HCT116 (cell line): ENCODE results near the gene APBB2. TPM values are rescaled to one million over a fixed set of nuclear protein-coding genes. Genes with fewer than 3 reads are reported as not detected.

Source experiments
- ATAC-seq: fragments of 200-7000 bp; cut with Tn5 transposase; 2 replicates; pipeline ENCODE4 v1.9.1; 2020; ENCODE audit warnings: mild to moderate bottlenecking, moderate library complexity
- BruUV-seq: library from RNA; stranded (reverse); fragments of 400-500 nt; replicated peaks from 2 replicates; lab custom pipeline; 2021; lab: Mats Ljungman, UMichigan
- CTCF ChIA-PET: fragments of 300-600 bp; sonication (Branson Sonifier 250); formaldehyde crosslinking; loops from one replicate; lab custom pipeline; 2021; ENCODE audit warnings: antibody characterized with exemption; lab: Charles Lee
- POLR2A ChIA-PET: fragments of 300-600, 350-600 bp; sonication (Branson Sonifier 250); formaldehyde crosslinking; loops from one replicate; lab custom pipeline; 2021; ENCODE audit warnings: antibody characterized with exemption; lab: Charles Lee
- RAD21 ChIA-PET, 2 experiments: fragments of 300-600 bp; sonication (Branson Sonifier 250); formaldehyde crosslinking; loops; one replicate each; lab custom pipeline; 2023; ENCODE audit warnings: low total read pairs in 2 of 2; ENCODE audit not compliant: uncharacterized antibody in 2 of 2, unreplicated experiment in 2 of 2, low non-redundant PET in 1 of 2; lab: Charles Lee
- DNase-seq: peaks from one replicate; pipeline ENCODE4 v3.0.0-alpha.2; 2010; ENCODE audit warnings: low read depth, low spot score
- H2AFZ ChIP-seq: fragments of 200-600 bp; shearing (Covaris generic), sonication (generic); 2 replicates; pipeline ENCODE4 v1.6.1; 2017; ENCODE audit warnings: low read depth, mixed run types, mixed read lengths, antibody characterized with exemption, low read length; ENCODE audit not compliant: poor library complexity, severe bottlenecking
- H3K27ac ChIP-seq: 2 replicates; pipeline ENCODE4 v1.5.1; 2012; ENCODE audit warnings: low read depth, low read length
- H3K27me3 ChIP-seq: fragments of 200-600 bp; sonication (generic); 2 replicates; pipeline ENCODE4 v1.6.1; 2016; ENCODE audit warnings: mixed run types, low read length, mixed read lengths; ENCODE audit not compliant: insufficient read depth
- H3K36me3 ChIP-seq, 2 experiments: fragments of 200-500 bp in 1 of 2; fragments of 200-600 bp in 1 of 2; sonication (Bioruptor generic) in 1 of 2; sonication (generic) in 1 of 2; 2 replicates each; pipeline versions ENCODE4 v1.5.1 to v1.6.1; 2014 to 2016; ENCODE audit warnings: low read length in 2 of 2, inconsistent platforms in 1 of 2, mixed read lengths in 1 of 2, mixed run types in 1 of 2; ENCODE audit not compliant: insufficient read depth in 2 of 2, control insufficient read depth in 1 of 2
- H3K4me1 ChIP-seq, 2 experiments: fragments of 200-600 bp in 1 of 2; sonication (generic) in 1 of 2; 2 replicates each; pipeline versions ENCODE4 v1.5.1 to v1.6.1; 2012 to 2017; ENCODE audit warnings: low read length in 2 of 2, inconsistent platforms in 1 of 2, mild to moderate bottlenecking in 1 of 2, mixed read lengths in 1 of 2, mixed run types in 1 of 2, moderate library complexity in 1 of 2; ENCODE audit not compliant: insufficient read depth in 2 of 2, control insufficient read depth in 1 of 2
- H3K4me2 ChIP-seq: fragments of 200-600 bp; sonication (generic); 2 replicates; pipeline ENCODE4 v1.6.1; 2017; ENCODE audit warnings: mixed run types, low read length, mixed read lengths
- H3K4me3 ChIP-seq, 2 experiments: fragments of 200-600 bp in 1 of 2; sonication (generic) in 1 of 2; replicated peaks in 1 of 2; 2 replicates each; pipeline ENCODE4 v1.5.1; 2011 to 2016; ENCODE audit warnings: low read length in 2 of 2, control low read depth in 1 of 2, low read depth in 1 of 2, mild to moderate bottlenecking in 1 of 2, mixed read lengths in 1 of 2, mixed run types in 1 of 2
- H3K79me2 ChIP-seq: fragments of 200-600 bp; sonication (generic); 2 replicates; pipeline ENCODE4 v1.6.1; 2017; ENCODE audit warnings: mild to moderate bottlenecking, mixed run types, low read length, moderate library complexity, mixed read lengths; ENCODE audit not compliant: insufficient read depth
- H3K9ac ChIP-seq: fragments of 200-600 bp; sonication (generic); 2 replicates; pipeline ENCODE4 v1.6.1; 2016; ENCODE audit warnings: low read length, mixed read lengths
- H3K9me2 ChIP-seq: fragments of 200-600 bp; sonication (generic), shearing (Covaris generic); 2 replicates; pipeline ENCODE4 v1.6.1; 2017; ENCODE audit warnings: mixed run types, mild to moderate bottlenecking, moderate library complexity; ENCODE audit not compliant: insufficient read depth
- H3K9me3 ChIP-seq, 2 experiments: fragments of 200-500 bp in 1 of 2; fragments of 200-600 bp in 1 of 2; sonication (Bioruptor generic) in 1 of 2; sonication (generic) in 1 of 2; 2 replicates each; pipeline ENCODE4 v1.6.1; 2014 to 2017; ENCODE audit warnings: low read length in 2 of 2, mixed read lengths in 2 of 2, inconsistent platforms in 1 of 2, low read depth in 1 of 2, mild to moderate bottlenecking in 1 of 2, mixed run types in 1 of 2, moderate library complexity in 1 of 2; ENCODE audit not compliant: control insufficient read depth in 1 of 2, insufficient read depth in 1 of 2
- H4K20me1 ChIP-seq: fragments of 200-600 bp; sonication (generic), shearing (Covaris generic); 2 replicates; pipeline ENCODE4 v1.6.1; 2017; ENCODE audit warnings: mixed run types, mild to moderate bottlenecking, moderate library complexity; ENCODE audit not compliant: insufficient read depth
- CBX3 ChIP-seq: IDR thresholded peaks from 2 replicates; pipeline ENCODE4 v1.6.1; 2012; ENCODE audit warnings: low read depth
- CEBPB ChIP-seq: IDR thresholded peaks from 2 replicates; pipeline ENCODE4 v1.6.1; 2012; ENCODE audit warnings: low read depth
- EGR1 ChIP-seq: IDR thresholded peaks from 2 replicates; pipeline ENCODE4 v1.6.1; 2012; ENCODE audit warnings: low read depth
- EZH2 ChIP-seq: fragments of 200-600 bp; sonication (generic); IDR thresholded peaks from 2 replicates; pipeline ENCODE4 v1.6.1; 2017; ENCODE audit warnings: antibody characterized with exemption, mixed run types
- EZH2phosphoT487 ChIP-seq: fragments of 200-600 bp; IDR thresholded peaks from 2 replicates; pipeline ENCODE4 v1.6.1; 2018; ENCODE audit warnings: antibody characterized with exemption, borderline replicate concordance
- RAD21 ChIP-seq: IDR thresholded peaks from 2 replicates; pipeline ENCODE4 v1.6.1; 2012; ENCODE audit warnings: low read depth, mild to moderate bottlenecking
- SIN3A ChIP-seq: IDR thresholded peaks from 2 replicates; pipeline ENCODE4 v1.6.1; 2012; ENCODE audit warnings: low read depth
- TCF7L2 ChIP-seq: IDR thresholded peaks from 2 replicates; pipeline ENCODE4 v1.7.0; 2011; ENCODE audit warnings: borderline replicate concordance, inconsistent platforms; ENCODE audit not compliant: insufficient read depth, insufficient read length; ENCODE audit errors: extremely low read depth
- YY1 ChIP-seq: IDR thresholded peaks from 2 replicates; pipeline ENCODE4 v1.6.1; 2011; ENCODE audit warnings: low read length, low read depth, moderate library complexity, mild to moderate bottlenecking; ENCODE audit not compliant: insufficient replicate concordance; ENCODE audit errors: extremely low read depth
- ZFX ChIP-seq: fragments of 450-650 bp; IDR thresholded peaks from 2 replicates; pipeline ENCODE4 v1.6.1; 2017
- ZNF274 ChIP-seq: fragments of 200-500 bp; sonication (Bioruptor generic); IDR thresholded peaks from 2 replicates; pipeline ENCODE4 v1.6.1; 2014; ENCODE audit warnings: mild to moderate bottlenecking, low read depth, low read length, inconsistent platforms
- intact Hi-C: fragments of 100-400 bp; cut with micrococcal nuclease; formaldehyde crosslinking; loops from 2 replicates; pipeline ENCODE4 v1.10.0; 2022
- total RNA-seq: library from RNA; stranded (reverse); gene quantifications from one replicate; pipeline ENCODE4 v1.2.1, GENCODE V29; 2021; ENCODE audit not compliant: unreplicated experiment
- TF ChIP-seq, protein P1 (sequence below): IDR thresholded peaks from 2 replicates; pipeline ENCODE4 v1.6.1; 2012
- TF ChIP-seq, protein P2 (sequence below), 3 experiments: fragments of 200-600 bp in 1 of 3; sonication (generic) in 1 of 3; IDR thresholded peaks in 2 of 3; conservative IDR thresholded peaks in 1 of 3; 2 replicates each; pipeline ENCODE4 v1.5.1; 2012 to 2017; ENCODE audit warnings: low read depth in 2 of 3, low read length in 2 of 3, antibody characterized with exemption in 1 of 3, borderline replicate concordance in 1 of 3, control low read depth in 1 of 3, mild to moderate bottlenecking in 1 of 3, mixed read lengths in 1 of 3, mixed run types in 1 of 3, moderate library complexity in 1 of 3; ENCODE audit not compliant: insufficient read depth in 1 of 3
- TF ChIP-seq, protein P3 (sequence below): IDR thresholded peaks from 2 replicates; pipeline ENCODE4 v1.6.1; 2012; ENCODE audit warnings: low read depth

APBB2 gene
- total RNA-seq, 1 experiment from 2014 or later, result 72.5 TPM

DNA sequence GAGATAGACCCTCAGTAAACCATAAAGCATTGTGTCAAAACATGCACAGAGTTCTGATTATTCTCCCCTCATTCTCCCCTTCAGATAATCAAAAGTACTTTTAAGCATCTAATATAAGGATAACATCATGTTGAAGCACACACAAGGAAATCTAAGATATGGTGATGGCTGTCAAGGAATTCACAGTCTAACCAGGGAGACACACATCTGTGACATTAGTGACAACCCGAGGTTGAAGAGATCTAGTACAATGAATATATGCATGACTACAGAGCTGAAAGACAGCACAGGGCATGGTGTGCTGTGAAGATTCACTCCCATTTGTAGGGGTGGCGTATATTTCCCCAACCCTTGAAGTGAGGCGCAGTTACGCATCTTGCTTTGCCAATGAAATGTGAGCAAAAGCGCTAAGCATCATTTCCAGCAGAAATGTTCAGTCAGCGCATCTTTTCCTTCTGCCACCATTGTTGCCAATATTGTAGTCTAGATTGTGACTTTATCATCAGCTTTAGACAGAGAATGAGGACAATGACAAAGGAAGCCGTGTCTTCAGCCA is 342.6 kb downstream of the APBB2 start:
- no peaks in the 10 kb centered on the region for H3K79me2 ChIP-seq
- POLR2A ChIA-PET, result no interaction called here
- H3K4me1 ChIP-seq, result no peaks in the 10 kb centered on the region
- no peak overlapping the region for H2AFZ ChIP-seq
- CTCF ChIA-PET, result no interaction called here
- no peaks in the 10 kb centered on the region for H3K27me3 ChIP-seq
- H3K9me3 ChIP-seq, result no peaks in the 10 kb centered on the region
- no peak overlapping the region for H3K4me3 ChIP-seq
- RAD21 ChIA-PET, result no interaction called here
- no peak for DNase-seq
- no peak for TF ChIP-seq EZH2phosphoT487
- no peak for TF ChIP-seq ZNF274
- no peak for TF ChIP-seq ZFX
- no peak for ATAC-seq
- H3K9ac ChIP-seq, result no peak overlapping the region
- BruUV-seq, result no TSS peak
- intact Hi-C loops, result no loop called here
- no peaks in the 10 kb centered on the region for H3K36me3 ChIP-seq
- no peak overlapping the region for H3K27ac ChIP-seq
- H3K9me2 ChIP-seq, result no peaks in the 10 kb centered on the region
- H3K4me2 ChIP-seq, result no peak overlapping the region
- no peaks in the 10 kb centered on the region for H4K20me1 ChIP-seq

DNA sequence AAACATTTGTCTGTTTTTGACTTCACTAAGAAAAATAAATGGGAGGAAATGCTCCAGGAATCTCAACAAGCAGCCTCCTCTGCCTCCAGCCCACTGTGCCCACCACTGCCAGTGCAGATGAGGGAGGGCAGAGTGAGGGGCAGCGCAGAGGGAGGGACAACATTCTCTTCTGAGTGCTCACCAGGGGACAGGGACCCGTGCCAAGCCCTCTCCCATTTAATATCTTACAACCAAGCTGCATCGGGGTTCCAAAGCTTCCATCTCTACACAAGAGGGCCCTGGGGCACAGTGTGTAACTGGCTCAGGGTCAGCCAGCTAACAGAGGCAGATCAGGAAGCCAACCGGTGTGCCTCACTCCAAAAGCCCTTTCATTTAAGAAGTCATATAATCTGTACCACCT is 344.2 kb downstream of the APBB2 start:
- Histone ChIP-seq H3K9ac (no peak overlapping the region), H3K4me3 (no peak overlapping the region), H2AFZ (no peak overlapping the region), H3K79me2 (no peaks in the 10 kb centered on the region), H3K9me2 (no peaks in the 10 kb centered on the region), H3K36me3 (no peaks in the 10 kb centered on the region), H4K20me1 (no peaks in the 10 kb centered on the region), H3K4me1 (no peaks in the 10 kb centered on the region), H3K4me2 (no peak overlapping the region), H3K27me3 (no peaks in the 10 kb centered on the region), H3K27ac (no peak overlapping the region), H3K9me3 (no peaks in the 10 kb centered on the region)
- no peak for TF ChIP-seq SIN3A
- no peak for TF ChIP-seq EZH2
- TF ChIP-seq, protein P1, sequence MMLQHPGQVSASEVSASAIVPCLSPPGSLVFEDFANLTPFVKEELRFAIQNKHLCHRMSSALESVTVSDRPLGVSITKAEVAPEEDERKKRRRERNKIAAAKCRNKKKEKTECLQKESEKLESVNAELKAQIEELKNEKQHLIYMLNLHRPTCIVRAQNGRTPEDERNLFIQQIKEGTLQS, result no peak
- no peak for TF ChIP-seq CEBPB
- TF ChIP-seq CBX3, result no peak
- no peak for TF ChIP-seq TCF7L2
- no peak for TF ChIP-seq EGR1
- no peak for TF ChIP-seq YY1
- no peak for TF ChIP-seq EZH2phosphoT487
- TF ChIP-seq, protein P2, sequence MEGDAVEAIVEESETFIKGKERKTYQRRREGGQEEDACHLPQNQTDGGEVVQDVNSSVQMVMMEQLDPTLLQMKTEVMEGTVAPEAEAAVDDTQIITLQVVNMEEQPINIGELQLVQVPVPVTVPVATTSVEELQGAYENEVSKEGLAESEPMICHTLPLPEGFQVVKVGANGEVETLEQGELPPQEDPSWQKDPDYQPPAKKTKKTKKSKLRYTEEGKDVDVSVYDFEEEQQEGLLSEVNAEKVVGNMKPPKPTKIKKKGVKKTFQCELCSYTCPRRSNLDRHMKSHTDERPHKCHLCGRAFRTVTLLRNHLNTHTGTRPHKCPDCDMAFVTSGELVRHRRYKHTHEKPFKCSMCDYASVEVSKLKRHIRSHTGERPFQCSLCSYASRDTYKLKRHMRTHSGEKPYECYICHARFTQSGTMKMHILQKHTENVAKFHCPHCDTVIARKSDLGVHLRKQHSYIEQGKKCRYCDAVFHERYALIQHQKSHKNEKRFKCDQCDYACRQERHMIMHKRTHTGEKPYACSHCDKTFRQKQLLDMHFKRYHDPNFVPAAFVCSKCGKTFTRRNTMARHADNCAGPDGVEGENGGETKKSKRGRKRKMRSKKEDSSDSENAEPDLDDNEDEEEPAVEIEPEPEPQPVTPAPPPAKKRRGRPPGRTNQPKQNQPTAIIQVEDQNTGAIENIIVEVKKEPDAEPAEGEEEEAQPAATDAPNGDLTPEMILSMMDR (IDR thresholded peaks at IDR 0.05 in 2 of 3, conservative IDR thresholded peaks at IDR 0.05 in 1 of 3; ENCODE audit: borderline replicate concordance in 1 of 3, insufficient read depth in 1 of 3, low read depth in 2 of 3, low read length in 2 of 3), result no peak
- TF ChIP-seq, protein P3, sequence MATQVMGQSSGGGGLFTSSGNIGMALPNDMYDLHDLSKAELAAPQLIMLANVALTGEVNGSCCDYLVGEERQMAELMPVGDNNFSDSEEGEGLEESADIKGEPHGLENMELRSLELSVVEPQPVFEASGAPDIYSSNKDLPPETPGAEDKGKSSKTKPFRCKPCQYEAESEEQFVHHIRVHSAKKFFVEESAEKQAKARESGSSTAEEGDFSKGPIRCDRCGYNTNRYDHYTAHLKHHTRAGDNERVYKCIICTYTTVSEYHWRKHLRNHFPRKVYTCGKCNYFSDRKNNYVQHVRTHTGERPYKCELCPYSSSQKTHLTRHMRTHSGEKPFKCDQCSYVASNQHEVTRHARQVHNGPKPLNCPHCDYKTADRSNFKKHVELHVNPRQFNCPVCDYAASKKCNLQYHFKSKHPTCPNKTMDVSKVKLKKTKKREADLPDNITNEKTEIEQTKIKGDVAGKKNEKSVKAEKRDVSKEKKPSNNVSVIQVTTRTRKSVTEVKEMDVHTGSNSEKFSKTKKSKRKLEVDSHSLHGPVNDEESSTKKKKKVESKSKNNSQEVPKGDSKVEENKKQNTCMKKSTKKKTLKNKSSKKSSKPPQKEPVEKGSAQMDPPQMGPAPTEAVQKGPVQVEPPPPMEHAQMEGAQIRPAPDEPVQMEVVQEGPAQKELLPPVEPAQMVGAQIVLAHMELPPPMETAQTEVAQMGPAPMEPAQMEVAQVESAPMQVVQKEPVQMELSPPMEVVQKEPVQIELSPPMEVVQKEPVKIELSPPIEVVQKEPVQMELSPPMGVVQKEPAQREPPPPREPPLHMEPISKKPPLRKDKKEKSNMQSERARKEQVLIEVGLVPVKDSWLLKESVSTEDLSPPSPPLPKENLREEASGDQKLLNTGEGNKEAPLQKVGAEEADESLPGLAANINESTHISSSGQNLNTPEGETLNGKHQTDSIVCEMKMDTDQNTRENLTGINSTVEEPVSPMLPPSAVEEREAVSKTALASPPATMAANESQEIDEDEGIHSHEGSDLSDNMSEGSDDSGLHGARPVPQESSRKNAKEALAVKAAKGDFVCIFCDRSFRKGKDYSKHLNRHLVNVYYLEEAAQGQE, result no peak
- no peak for TF ChIP-seq RAD21
- ATAC-seq, result no peak
- ChIA-PET RAD21 (no interaction called here), CTCF (no interaction called here), POLR2A (no interaction called here)
- DNase-seq, result no peak
- no TSS peak for BruUV-seq
- intact Hi-C loops, result no loop called here
